Measurements from ENCODE around the gene CDC45.

DNA sequence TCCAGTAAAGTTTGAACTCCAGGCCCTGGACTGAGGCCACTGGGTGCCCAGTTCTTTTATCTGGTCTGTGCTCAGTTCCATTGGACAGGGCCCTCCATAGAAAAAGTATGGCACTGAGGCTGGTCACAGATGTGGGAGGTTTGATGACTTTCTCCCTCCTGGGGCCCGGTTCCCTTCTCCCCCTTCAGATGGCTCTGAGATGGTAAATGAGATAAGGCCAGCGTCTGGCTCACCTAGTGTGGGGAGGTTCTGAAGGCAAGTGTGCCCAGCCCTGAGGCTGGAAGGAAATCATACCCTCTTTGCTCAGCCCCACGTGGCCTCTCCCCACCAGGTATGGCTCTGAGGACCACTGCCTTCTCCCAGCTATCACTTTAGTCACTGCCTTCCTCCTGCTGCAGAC is 45.9 kb downstream of the CDC45 start:
- TF ChIP-seq, protein P1, sequence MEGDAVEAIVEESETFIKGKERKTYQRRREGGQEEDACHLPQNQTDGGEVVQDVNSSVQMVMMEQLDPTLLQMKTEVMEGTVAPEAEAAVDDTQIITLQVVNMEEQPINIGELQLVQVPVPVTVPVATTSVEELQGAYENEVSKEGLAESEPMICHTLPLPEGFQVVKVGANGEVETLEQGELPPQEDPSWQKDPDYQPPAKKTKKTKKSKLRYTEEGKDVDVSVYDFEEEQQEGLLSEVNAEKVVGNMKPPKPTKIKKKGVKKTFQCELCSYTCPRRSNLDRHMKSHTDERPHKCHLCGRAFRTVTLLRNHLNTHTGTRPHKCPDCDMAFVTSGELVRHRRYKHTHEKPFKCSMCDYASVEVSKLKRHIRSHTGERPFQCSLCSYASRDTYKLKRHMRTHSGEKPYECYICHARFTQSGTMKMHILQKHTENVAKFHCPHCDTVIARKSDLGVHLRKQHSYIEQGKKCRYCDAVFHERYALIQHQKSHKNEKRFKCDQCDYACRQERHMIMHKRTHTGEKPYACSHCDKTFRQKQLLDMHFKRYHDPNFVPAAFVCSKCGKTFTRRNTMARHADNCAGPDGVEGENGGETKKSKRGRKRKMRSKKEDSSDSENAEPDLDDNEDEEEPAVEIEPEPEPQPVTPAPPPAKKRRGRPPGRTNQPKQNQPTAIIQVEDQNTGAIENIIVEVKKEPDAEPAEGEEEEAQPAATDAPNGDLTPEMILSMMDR (conservative IDR thresholded peaks at IDR 0.05; ENCODE audit: low read length) = no peak
- no peak for TF ChIP-seq EZH2phosphoT487 (IDR thresholded peaks at IDR 0.05; ENCODE audit: borderline replicate concordance, low read depth, low read length)
